ENCODE data around the gene FXYD5.

DNA sequence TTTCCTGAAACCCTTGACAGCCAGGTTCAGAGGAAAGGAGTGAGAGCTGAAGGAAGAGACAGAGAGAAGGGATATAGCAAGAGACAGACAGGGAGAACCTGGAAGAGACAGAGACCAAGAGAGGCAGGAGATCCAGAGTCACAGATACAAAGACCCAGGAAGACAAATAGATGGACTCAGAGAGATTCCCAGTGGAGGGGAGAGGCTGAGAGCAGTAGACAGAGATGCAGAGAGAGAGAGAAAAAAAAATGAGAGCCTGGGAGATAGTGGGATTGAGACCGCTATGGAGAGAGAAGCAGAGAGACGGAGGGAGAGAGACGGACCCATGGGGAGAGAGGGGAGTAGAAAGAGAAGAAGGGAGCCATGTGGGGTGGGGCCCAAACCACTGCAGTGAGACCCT lies 10.7 kb upstream of the FXYD5 start:
- TF ChIP-seq, protein P1, sequence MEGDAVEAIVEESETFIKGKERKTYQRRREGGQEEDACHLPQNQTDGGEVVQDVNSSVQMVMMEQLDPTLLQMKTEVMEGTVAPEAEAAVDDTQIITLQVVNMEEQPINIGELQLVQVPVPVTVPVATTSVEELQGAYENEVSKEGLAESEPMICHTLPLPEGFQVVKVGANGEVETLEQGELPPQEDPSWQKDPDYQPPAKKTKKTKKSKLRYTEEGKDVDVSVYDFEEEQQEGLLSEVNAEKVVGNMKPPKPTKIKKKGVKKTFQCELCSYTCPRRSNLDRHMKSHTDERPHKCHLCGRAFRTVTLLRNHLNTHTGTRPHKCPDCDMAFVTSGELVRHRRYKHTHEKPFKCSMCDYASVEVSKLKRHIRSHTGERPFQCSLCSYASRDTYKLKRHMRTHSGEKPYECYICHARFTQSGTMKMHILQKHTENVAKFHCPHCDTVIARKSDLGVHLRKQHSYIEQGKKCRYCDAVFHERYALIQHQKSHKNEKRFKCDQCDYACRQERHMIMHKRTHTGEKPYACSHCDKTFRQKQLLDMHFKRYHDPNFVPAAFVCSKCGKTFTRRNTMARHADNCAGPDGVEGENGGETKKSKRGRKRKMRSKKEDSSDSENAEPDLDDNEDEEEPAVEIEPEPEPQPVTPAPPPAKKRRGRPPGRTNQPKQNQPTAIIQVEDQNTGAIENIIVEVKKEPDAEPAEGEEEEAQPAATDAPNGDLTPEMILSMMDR (IDR thresholded peaks at IDR 0.05), result no peak
- TF ChIP-seq POLR2A (IDR thresholded peaks at IDR 0.05), result no peak

All from Peyer's patch (tissue), 4 donors.